K562 (cell line): ENCODE results near the gene THAP9. TPM values are rescaled to one million over a fixed set of nuclear protein-coding genes. Genes with fewer than 3 reads are reported as not detected.

Experiments used
- CBFA2T3 ChIP-seq: fragments of 450-650 bp; IDR thresholded peaks from 2 replicates; pipeline ENCODE4 v1.6.1; 2017
- CREB1 ChIP-seq, 2 experiments: sonication (generic) in 1 of 2; formaldehyde crosslinking in 1 of 2; IDR thresholded peaks; 2 replicates each; pipeline versions ENCODE4 v1.6.1 to v1.8.0; 2012 to 2022; ENCODE audit warnings: inconsistent platforms in 1 of 2, mild to moderate bottlenecking in 1 of 2, missing genetic modification reagents in 1 of 2, moderate library complexity in 1 of 2
- ETS2 ChIP-seq: IDR thresholded peaks from 2 replicates; pipeline ENCODE4 v1.6.1; 2016; ENCODE audit warnings: borderline replicate concordance, missing genetic modification characterization, mild to moderate bottlenecking, moderate library complexity, missing compliant biosample characterization; ENCODE audit not compliant: poor library complexity, severe bottlenecking
- HSF4 ChIP-seq: fragments of 250-450 bp; sonication (Bioruptor Pico); IDR thresholded peaks from 2 replicates; pipeline ENCODE4 v2.1.2; 2022; ENCODE audit warnings: mild to moderate bottlenecking, moderate library complexity, borderline replicate concordance
- IFI16 ChIP-seq: fragments of 250-450 bp; sonication (Bioruptor Pico); IDR thresholded peaks from 2 replicates; pipeline ENCODE4 v2.1.2; 2022; ENCODE audit warnings: mild to moderate bottlenecking, inconsistent platforms
- NFRKB ChIP-seq: fragments of 450-650 bp; IDR thresholded peaks from 2 replicates; pipeline ENCODE4 v1.6.1; 2016; ENCODE audit warnings: low read depth
- ZEB2 ChIP-seq: fragments of 450-650 bp; IDR thresholded peaks from 2 replicates; pipeline ENCODE4 v1.6.1; 2016
- ZNF12 ChIP-seq: sonication (generic); formaldehyde crosslinking; IDR thresholded peaks from 2 replicates; pipeline ENCODE4 v1.4.0; 2020; ENCODE audit warnings: mild to moderate bottlenecking, missing genetic modification reagents
- ZNF224 ChIP-seq: sonication (generic); formaldehyde crosslinking; IDR thresholded peaks from 2 replicates; pipeline ENCODE4 v1.8.0; 2022; ENCODE audit warnings: mild to moderate bottlenecking, missing genetic modification reagents
- ZNF24 ChIP-seq: fragments of 450-650 bp; IDR thresholded peaks from 2 replicates; pipeline ENCODE4 v1.6.1; 2016
- ZNF316 ChIP-seq: fragments of 450-650 bp; IDR thresholded peaks from 2 replicates; pipeline ENCODE4 v1.6.1; 2016
- polyA plus RNA-seq, 8 experiments: library from polyadenylated mRNA; depleted of rRNA in 4 of 8; stranded (reverse) in 5 of 8; unstranded in 3 of 8; fragments of >200 nt; fragmentation: Nextera tagmentation in 2 of 8; fragmentation: Illumina TruSeq in 1 of 8; extraction: Ambion mirVana in 2 of 8; extraction: Trizol in 1 of 8; gene quantifications; 2 replicates each; pipeline versions ENCODE4 v1.2.1 to v1.2.3, GENCODE V29; 2011 to 2014; ENCODE audit warnings: inconsistent platforms in 1 of 8, missing spikeins in 1 of 8
- total RNA-seq, 7 experiments: library from RNA; depleted of rRNA in 6 of 7; stranded (reverse); fragments of >200 nt in 6 of 7; fragmentation: Illumina TruSeq in 2 of 7; extraction: Trizol in 2 of 7; gene quantifications; 2 replicates each; pipeline versions ENCODE4 v1.2.1 to v1.2.3, GENCODE V29; 2011 to 2021; ENCODE audit warnings: low replicate concordance in 1 of 7
- TF ChIP-seq, protein P1 (sequence below): fragments of 450-650 bp; IDR thresholded peaks from 2 replicates; pipeline ENCODE4 v1.6.1; 2016; ENCODE audit warnings: mild to moderate bottlenecking, moderate library complexity
- TF ChIP-seq, protein P2 (sequence below): sonication (generic); formaldehyde crosslinking; IDR thresholded peaks from 2 replicates; pipeline ENCODE4 v1.8.1; 2023; ENCODE audit warnings: mild to moderate bottlenecking, missing genetic modification reagents
- TF ChIP-seq, protein P3 (sequence below): fragments of 450-650 bp; IDR thresholded peaks from 2 replicates; pipeline ENCODE4 v1.6.1; 2016; ENCODE audit warnings: mild to moderate bottlenecking

Gene THAP9
- total and polyA plus RNA-seq, 9 of the 15 experiments (the other 6 are each of a cell fraction or from before 2014, with no cell fraction given): 3.4 to 7.0 (median 5.4) TPM

DNA sequence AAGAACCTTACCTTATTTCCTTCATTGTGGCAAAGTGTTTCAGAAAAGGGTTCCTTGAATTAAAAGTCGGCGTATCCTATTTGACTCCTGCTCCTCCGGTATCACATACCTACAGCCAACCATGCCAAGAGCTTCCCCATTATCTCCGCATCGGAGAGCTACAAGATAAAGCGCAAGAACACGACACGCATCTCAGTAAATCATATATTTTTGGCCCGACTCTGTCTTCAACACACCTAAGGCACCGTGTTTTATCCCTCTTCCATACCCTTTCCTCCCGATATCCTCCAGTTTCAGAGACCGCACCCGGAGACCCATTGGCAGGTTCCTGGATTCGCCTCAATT lies 497 bp upstream of the THAP9 start (continued):
- TF ChIP-seq, protein P1, sequence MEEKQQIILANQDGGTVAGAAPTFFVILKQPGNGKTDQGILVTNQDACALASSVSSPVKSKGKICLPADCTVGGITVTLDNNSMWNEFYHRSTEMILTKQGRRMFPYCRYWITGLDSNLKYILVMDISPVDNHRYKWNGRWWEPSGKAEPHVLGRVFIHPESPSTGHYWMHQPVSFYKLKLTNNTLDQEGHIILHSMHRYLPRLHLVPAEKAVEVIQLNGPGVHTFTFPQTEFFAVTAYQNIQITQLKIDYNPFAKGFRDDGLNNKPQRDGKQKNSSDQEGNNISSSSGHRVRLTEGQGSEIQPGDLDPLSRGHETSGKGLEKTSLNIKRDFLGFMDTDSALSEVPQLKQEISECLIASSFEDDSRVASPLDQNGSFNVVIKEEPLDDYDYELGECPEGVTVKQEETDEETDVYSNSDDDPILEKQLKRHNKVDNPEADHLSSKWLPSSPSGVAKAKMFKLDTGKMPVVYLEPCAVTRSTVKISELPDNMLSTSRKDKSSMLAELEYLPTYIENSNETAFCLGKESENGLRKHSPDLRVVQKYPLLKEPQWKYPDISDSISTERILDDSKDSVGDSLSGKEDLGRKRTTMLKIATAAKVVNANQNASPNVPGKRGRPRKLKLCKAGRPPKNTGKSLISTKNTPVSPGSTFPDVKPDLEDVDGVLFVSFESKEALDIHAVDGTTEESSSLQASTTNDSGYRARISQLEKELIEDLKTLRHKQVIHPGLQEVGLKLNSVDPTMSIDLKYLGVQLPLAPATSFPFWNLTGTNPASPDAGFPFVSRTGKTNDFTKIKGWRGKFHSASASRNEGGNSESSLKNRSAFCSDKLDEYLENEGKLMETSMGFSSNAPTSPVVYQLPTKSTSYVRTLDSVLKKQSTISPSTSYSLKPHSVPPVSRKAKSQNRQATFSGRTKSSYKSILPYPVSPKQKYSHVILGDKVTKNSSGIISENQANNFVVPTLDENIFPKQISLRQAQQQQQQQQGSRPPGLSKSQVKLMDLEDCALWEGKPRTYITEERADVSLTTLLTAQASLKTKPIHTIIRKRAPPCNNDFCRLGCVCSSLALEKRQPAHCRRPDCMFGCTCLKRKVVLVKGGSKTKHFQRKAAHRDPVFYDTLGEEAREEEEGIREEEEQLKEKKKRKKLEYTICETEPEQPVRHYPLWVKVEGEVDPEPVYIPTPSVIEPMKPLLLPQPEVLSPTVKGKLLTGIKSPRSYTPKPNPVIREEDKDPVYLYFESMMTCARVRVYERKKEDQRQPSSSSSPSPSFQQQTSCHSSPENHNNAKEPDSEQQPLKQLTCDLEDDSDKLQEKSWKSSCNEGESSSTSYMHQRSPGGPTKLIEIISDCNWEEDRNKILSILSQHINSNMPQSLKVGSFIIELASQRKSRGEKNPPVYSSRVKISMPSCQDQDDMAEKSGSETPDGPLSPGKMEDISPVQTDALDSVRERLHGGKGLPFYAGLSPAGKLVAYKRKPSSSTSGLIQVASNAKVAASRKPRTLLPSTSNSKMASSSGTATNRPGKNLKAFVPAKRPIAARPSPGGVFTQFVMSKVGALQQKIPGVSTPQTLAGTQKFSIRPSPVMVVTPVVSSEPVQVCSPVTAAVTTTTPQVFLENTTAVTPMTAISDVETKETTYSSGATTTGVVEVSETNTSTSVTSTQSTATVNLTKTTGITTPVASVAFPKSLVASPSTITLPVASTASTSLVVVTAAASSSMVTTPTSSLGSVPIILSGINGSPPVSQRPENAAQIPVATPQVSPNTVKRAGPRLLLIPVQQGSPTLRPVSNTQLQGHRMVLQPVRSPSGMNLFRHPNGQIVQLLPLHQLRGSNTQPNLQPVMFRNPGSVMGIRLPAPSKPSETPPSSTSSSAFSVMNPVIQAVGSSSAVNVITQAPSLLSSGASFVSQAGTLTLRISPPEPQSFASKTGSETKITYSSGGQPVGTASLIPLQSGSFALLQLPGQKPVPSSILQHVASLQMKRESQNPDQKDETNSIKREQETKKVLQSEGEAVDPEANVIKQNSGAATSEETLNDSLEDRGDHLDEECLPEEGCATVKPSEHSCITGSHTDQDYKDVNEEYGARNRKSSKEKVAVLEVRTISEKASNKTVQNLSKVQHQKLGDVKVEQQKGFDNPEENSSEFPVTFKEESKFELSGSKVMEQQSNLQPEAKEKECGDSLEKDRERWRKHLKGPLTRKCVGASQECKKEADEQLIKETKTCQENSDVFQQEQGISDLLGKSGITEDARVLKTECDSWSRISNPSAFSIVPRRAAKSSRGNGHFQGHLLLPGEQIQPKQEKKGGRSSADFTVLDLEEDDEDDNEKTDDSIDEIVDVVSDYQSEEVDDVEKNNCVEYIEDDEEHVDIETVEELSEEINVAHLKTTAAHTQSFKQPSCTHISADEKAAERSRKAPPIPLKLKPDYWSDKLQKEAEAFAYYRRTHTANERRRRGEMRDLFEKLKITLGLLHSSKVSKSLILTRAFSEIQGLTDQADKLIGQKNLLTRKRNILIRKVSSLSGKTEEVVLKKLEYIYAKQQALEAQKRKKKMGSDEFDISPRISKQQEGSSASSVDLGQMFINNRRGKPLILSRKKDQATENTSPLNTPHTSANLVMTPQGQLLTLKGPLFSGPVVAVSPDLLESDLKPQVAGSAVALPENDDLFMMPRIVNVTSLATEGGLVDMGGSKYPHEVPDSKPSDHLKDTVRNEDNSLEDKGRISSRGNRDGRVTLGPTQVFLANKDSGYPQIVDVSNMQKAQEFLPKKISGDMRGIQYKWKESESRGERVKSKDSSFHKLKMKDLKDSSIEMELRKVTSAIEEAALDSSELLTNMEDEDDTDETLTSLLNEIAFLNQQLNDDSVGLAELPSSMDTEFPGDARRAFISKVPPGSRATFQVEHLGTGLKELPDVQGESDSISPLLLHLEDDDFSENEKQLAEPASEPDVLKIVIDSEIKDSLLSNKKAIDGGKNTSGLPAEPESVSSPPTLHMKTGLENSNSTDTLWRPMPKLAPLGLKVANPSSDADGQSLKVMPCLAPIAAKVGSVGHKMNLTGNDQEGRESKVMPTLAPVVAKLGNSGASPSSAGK: no peak
- TF ChIP-seq ETS2 (tag) (no peak), NFRKB (peak; percentile 93; the same call in 1 of the 2 replicates), ZNF12 (0 out of 2 replicates have a peak, but pooled peaks have one; percentile 15), HSF4 (no peak), CREB1 (IDR thresholded peaks at IDR 0.05) (no peak), CREB1 (CRISPR knock-in tag; IDR thresholded peaks at IDR 0.05) (no peak), ZEB2 (peak; percentile 66), ZNF24 (no peak), IFI16 (CRISPR knock-in tag) (no peak), CBFA2T3 (no peak), ZNF316 (no peak), ZNF224 (CRISPR knock-in tag) (no peak)
- TF ChIP-seq, protein P2, sequence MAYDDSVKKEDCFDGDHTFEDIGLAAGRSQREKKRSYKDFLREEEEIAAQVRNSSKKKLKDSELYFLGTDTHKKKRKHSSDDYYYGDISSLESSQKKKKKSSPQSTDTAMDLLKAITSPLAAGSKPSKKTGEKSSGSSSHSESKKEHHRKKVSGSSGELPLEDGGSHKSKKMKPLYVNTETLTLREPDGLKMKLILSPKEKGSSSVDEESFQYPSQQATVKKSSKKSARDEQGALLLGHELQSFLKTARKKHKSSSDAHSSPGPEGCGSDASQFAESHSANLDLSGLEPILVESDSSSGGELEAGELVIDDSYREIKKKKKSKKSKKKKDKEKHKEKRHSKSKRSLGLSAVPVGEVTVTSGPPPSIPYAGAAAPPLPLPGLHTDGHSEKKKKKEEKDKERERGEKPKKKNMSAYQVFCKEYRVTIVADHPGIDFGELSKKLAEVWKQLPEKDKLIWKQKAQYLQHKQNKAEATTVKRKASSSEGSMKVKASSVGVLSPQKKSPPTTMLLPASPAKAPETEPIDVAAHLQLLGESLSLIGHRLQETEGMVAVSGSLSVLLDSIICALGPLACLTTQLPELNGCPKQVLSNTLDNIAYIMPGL (CRISPR knock-in tag): no peak; the same call in 1 of the 2 replicates
- TF ChIP-seq, protein P3, sequence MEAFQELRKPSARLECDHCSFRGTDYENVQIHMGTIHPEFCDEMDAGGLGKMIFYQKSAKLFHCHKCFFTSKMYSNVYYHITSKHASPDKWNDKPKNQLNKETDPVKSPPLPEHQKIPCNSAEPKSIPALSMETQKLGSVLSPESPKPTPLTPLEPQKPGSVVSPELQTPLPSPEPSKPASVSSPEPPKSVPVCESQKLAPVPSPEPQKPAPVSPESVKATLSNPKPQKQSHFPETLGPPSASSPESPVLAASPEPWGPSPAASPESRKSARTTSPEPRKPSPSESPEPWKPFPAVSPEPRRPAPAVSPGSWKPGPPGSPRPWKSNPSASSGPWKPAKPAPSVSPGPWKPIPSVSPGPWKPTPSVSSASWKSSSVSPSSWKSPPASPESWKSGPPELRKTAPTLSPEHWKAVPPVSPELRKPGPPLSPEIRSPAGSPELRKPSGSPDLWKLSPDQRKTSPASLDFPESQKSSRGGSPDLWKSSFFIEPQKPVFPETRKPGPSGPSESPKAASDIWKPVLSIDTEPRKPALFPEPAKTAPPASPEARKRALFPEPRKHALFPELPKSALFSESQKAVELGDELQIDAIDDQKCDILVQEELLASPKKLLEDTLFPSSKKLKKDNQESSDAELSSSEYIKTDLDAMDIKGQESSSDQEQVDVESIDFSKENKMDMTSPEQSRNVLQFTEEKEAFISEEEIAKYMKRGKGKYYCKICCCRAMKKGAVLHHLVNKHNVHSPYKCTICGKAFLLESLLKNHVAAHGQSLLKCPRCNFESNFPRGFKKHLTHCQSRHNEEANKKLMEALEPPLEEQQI: 0 out of 2 replicates have a peak, but pooled peaks have one; percentile 61
